ENCODE measurements around the gene MYLK. TPM values are rescaled to one million over a fixed set of nuclear protein-coding genes. Genes with fewer than 3 reads are reported as not detected.
A peak's percentile ranks its signal among the peaks of the same experiment; 100 is the strongest.
"Not testable (repeated sequence)": the region's sequence is repeated elsewhere in the genome, so short reads cannot be mapped to it uniquely, and the experiment has no call there.

MYLK gene
- total and polyA plus RNA-seq, 9 donors = 16.4 to 34.5 (median 27.0) TPM

DNA sequence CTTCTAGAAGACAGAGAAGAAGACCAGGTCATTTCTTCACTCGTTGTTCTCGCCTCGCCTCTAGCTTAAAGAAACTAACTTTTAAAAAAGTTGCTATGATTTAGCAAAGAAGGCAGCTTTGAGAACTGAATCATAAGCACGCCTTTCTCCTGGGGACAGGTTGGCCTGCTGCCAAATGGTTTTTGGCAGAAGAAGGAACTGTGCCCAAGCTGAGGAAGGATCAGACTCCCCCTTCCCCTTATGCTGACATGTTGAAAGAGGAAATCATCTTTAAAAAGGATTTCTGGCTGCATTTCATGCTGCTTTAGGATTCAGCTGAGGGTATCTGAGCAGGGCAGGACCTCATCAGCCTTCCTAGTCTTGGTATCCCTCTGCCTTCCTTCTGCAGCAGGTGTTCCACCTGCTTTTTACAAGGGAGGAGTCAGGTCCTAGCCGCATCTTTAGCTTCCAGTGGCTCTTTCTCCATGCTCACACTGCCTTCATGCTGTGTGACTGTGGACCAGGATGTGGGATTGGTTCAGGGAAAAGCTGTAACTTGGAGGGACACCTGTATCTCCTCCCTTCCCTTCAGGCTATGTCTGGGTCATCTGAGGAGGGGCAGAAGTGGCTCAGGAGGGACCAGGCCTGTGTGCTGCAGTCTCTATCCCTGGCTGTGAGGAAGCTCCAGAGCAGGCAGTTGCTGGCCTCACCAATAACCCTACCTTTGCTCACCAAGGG, 265.2 kb downstream of the MYLK start:
- DNase-seq = peak; percentile 88
- Histone ChIP-seq H3K4me3 (ENCODE audit: low read length) (no peak overlapping the region), H3K27me3 (ENCODE audit: control insufficient read depth, insufficient read depth, low read length) (no peaks in the 10 kb centered on the region), H3K9me3 (replicated peaks; ENCODE audit: control insufficient read depth, low read depth, low read length) (no peaks in the 10 kb centered on the region), H3K27ac (ENCODE audit: low read length) (no peak overlapping the region), H3K4me1 (ENCODE audit: control insufficient read depth, insufficient read depth, low read length) (peaks cover 20% of the 10 kb centered on the region), H3K36me3 (ENCODE audit: control insufficient read depth, insufficient read depth, low read length) (peaks cover 2% of the 10 kb centered on the region)
- no CpG with 5 or more reads among the region's 5 CpGs for WGBS (ENCODE audit: insufficient coverage)

DNA sequence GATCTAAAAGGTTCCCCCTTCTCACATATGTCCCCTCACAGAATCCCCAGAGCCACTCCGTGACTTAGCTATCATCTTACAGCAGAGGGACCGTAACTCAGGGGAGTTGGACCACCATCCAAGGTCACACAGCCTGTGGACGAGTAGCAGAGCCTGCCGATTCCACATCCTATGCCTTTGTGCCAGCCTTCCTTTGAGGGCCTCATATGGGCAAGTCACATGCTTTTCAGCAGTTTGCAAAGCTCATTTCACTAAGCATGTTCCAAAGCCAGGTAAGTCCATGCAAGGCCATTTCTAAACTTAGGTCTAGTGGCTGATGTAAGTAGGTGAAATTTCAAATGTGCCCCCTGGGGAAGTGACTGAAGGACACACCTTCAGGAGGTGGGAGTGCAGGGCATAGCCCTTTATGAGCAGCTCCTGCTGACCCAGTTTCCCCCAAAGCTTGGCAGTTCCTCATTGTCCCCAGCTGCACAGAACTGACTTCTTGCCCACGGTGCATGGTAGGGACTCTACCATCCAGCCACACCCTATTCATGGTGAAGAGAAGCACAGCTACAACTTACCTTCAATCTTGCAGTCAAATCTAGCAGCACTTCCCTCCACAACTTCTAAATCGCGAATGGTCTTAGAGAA, 265.9 kb downstream of the MYLK start:
- peaks cover 20% of the 10 kb centered on the region for H3K4me1 ChIP-seq (ENCODE audit: control insufficient read depth, insufficient read depth, low read length)
- H3K36me3 ChIP-seq (ENCODE audit: control insufficient read depth, insufficient read depth, low read length) = peaks cover 2% of the 10 kb centered on the region
- no peaks in the 10 kb centered on the region for H3K9me3 ChIP-seq (replicated peaks; ENCODE audit: control insufficient read depth, low read depth, low read length)
- H3K4me3 ChIP-seq (ENCODE audit: low read length) = no peak overlapping the region
- H3K27ac ChIP-seq (ENCODE audit: low read length) = no peak overlapping the region
- DNase-seq = no peak
- no peaks in the 10 kb centered on the region for H3K27me3 ChIP-seq (ENCODE audit: control insufficient read depth, insufficient read depth, low read length)
- WGBS (ENCODE audit: insufficient coverage) = 69% methylated on average over 5 of the region's 7 CpGs

DNA sequence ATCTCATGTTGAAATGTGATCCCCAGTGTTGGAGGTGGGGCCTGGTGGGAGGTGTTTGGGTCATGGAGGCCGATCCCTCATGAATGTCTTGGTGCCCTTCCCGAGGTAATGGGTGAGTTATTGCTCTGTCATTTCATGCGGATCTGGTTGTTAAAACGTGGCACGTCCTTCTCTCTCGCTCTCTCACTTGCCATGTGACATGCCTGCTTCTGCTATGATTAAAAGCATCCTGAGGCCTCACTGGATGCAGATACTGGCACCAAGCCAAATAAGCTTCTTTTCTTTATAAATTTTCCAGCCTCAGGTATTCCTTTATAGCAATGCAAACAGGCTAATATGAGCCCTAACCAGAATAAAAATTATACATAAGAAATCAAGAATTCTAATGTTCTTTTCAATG, 267.5 kb downstream of the MYLK start:
- Histone ChIP-seq H3K36me3 (ENCODE audit: control insufficient read depth, insufficient read depth, low read length) (peaks cover 2% of the 10 kb centered on the region), H3K27ac (ENCODE audit: low read length) (no peak overlapping the region), H3K27me3 (ENCODE audit: control insufficient read depth, insufficient read depth, low read length) (no peaks in the 10 kb centered on the region), H3K4me1 (ENCODE audit: control insufficient read depth, insufficient read depth, low read length) (peaks cover 20% of the 10 kb centered on the region), H3K4me3 (ENCODE audit: low read length) (no peak overlapping the region), H3K9me3 (replicated peaks; ENCODE audit: control insufficient read depth, low read depth, low read length) (no peaks in the 10 kb centered on the region)
- DNase-seq = no peak
- 76% methylated on average over 5 of the region's 6 CpGs for WGBS (ENCODE audit: insufficient coverage)

DNA sequence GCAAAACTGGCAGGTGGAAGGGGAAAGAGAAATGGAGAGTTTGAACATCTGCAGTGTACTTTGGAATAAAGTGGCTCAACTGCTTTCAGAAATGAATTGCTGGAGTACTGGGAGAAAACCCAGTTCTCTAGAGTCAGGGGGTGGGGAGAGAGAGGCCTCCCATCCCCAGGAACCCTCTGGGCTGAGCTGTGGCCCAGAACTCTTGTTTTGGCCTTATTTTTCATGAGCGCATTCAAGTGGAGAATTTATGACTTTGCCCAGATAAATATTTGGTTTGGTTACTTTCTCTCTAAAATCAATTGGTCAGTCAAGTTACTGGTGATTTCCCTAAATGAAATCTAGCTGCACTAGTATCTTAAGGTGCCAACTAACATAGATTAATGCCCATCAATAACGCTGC, 270.6 kb downstream of the MYLK start:
- DNase-seq = no peak
- WGBS (ENCODE audit: insufficient coverage) = no CpG with 5 or more reads among the region's 2 CpGs
- peaks cover 5% of the 10 kb centered on the region for H3K4me1 ChIP-seq (ENCODE audit: control insufficient read depth, insufficient read depth, low read length)
- H3K9me3 ChIP-seq (replicated peaks; ENCODE audit: control insufficient read depth, low read depth, low read length) = no peaks in the 10 kb centered on the region
- H3K27ac ChIP-seq (ENCODE audit: low read length) = no peak overlapping the region
- no peaks in the 10 kb centered on the region for H3K27me3 ChIP-seq (ENCODE audit: control insufficient read depth, insufficient read depth, low read length)
- H3K4me3 ChIP-seq (ENCODE audit: low read length) = no peak overlapping the region
- peaks cover 2% of the 10 kb centered on the region for H3K36me3 ChIP-seq (ENCODE audit: control insufficient read depth, insufficient read depth, low read length)

DNA sequence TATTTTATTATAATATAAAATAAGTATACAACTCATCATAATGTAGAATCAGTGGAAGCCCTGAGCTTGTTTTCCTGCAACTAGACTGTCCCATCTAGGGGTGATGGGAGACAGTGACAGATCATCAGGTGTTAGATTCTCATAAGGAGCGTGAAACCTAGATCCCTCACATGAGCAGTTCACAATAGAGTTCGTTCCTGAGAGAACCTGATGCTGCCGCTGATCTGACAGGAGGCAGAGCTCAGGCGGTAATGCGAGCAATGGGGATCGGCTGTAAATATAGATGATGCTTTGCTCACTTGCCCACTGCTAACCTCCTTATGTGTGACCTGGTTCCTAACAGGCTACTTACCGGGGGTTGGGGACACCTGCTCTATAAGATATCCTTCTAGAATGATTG, 272.5 kb downstream of the MYLK start:
- H3K4me1 ChIP-seq (ENCODE audit: control insufficient read depth, insufficient read depth, low read length); H3K27me3 ChIP-seq (ENCODE audit: control insufficient read depth, insufficient read depth, low read length); H3K4me3 ChIP-seq (ENCODE audit: low read length); DNase-seq; H3K27ac ChIP-seq (ENCODE audit: low read length); H3K9me3 ChIP-seq (replicated peaks; ENCODE audit: control insufficient read depth, low read depth, low read length); H3K36me3 ChIP-seq (ENCODE audit: control insufficient read depth, insufficient read depth, low read length): not testable (repeated sequence)
- 94% methylated on average over 5 of the region's 7 CpGs for WGBS (ENCODE audit: insufficient coverage)

DNA sequence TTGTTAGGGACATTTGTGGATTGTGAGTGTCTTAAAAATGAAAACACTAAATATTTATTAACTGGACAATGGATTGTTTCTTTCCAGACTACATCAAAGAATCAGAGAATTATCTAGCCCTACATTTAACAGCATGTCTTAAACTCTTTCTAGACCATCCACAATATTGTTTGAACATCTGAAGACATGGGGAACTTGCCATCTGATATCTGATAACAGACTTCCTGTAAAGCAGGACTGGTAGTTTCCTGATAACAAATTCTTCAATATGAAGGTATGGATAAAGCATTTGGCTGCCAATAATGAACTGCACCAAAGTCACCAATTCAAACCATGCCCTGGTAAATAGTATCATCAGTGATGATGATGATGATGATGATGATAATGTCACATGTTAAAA, 273.1 kb downstream of the MYLK start:
- no peaks in the 10 kb centered on the region for H3K36me3 ChIP-seq (ENCODE audit: control insufficient read depth, insufficient read depth, low read length)
- no peak overlapping the region for H3K4me3 ChIP-seq (ENCODE audit: low read length)
- no peak for DNase-seq
- no peaks in the 10 kb centered on the region for H3K4me1 ChIP-seq (ENCODE audit: control insufficient read depth, insufficient read depth, low read length)
- no peaks in the 10 kb centered on the region for H3K27me3 ChIP-seq (ENCODE audit: control insufficient read depth, insufficient read depth, low read length)
- H3K9me3 ChIP-seq (replicated peaks; ENCODE audit: control insufficient read depth, low read depth, low read length) = no peaks in the 10 kb centered on the region
- H3K27ac ChIP-seq (ENCODE audit: low read length) = no peak overlapping the region

DNA sequence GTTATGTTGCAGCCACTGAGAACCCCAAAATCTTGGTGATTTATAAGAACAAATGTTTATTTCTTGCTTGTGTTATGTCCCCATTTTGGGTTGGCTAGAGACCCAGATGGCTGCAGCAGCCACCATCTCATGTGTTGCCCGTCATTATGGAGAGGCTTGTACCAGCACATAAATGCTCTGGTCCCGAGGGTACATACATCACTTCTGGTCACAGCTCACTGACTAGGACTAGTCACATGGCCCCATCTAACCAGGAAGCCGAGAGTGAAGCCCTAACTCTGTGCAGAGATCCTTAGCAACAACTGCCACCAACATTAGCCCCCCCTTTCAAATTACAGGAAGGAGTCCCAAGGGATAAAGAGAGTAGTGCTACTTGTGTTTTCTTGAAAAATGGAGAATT, 273.8 kb downstream of the MYLK start:
- no peak overlapping the region for H3K4me3 ChIP-seq (ENCODE audit: low read length)
- no peaks in the 10 kb centered on the region for H3K9me3 ChIP-seq (replicated peaks; ENCODE audit: control insufficient read depth, low read depth, low read length)
- H3K4me1 ChIP-seq (ENCODE audit: control insufficient read depth, insufficient read depth, low read length) = no peaks in the 10 kb centered on the region
- peaks cover 5% of the 10 kb centered on the region for H3K36me3 ChIP-seq (ENCODE audit: control insufficient read depth, insufficient read depth, low read length)
- WGBS (ENCODE audit: insufficient coverage) = 73% methylated on average over 2 of the region's 3 CpGs
- no peak overlapping the region for H3K27ac ChIP-seq (ENCODE audit: low read length)
- H3K27me3 ChIP-seq (ENCODE audit: control insufficient read depth, insufficient read depth, low read length) = no peaks in the 10 kb centered on the region
- DNase-seq = no peak

DNA sequence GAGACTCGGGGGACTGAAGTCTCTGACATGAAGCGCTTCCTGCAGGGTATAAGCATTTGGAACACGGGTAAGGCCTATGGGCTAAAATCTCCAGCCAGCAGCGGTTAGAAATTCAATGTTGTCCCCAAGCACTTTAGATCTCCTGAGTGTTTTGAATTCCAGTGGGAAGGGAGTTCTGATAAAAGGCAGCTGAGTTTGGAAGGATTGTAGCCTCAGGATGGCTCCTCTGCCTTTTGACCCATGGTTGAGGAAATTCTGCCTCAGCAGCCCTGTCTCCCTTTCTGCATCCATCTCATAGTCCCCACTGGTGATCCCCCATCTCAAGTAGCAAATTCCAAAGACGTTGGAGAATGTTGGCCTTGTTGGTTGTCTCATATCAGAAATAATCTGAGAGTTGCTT, 275.1 kb downstream of the MYLK start:
- 95% methylated on average over 4 of the region's 5 CpGs for WGBS (ENCODE audit: insufficient coverage)
- H3K36me3 ChIP-seq (ENCODE audit: control insufficient read depth, insufficient read depth, low read length) = peaks cover 5% of the 10 kb centered on the region
- no peak overlapping the region for H3K27ac ChIP-seq (ENCODE audit: low read length)

DNA sequence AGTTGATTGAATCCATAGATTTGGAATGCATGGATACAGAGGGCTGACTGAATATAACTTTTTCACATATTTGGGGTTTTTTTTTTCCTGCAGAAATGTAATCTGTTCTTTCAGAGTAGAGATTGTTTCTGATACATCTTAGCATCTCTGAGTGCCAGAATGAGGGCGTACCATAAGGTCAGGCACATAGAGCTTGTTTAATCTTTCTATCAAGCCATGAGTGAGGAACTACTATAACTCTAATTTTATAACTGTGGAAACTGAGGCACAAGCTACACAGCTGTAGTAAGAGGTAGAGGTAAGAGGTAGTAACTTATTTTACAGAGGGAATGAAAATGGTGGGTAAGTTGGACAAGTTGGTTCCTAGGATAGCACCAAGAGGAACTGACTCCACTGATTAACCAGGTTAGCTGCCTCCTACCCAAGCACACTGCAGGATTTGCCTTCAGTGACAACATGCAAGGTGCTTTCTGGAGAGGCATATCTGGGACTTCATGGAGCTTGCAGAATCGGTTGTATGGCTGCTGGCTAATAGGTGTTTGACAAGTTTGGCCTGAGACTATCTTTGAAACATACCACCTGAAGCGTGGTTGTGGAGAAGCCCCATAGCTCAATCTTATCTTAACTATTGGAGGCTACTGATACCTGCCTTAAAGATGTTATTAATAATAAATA, 275.7 kb downstream of the MYLK start:
- Histone ChIP-seq H3K4me1 (ENCODE audit: control insufficient read depth, insufficient read depth, low read length) (no peaks in the 10 kb centered on the region), H3K4me3 (ENCODE audit: low read length) (no peak overlapping the region), H3K27ac (ENCODE audit: low read length) (no peak overlapping the region), H3K9me3 (replicated peaks; ENCODE audit: control insufficient read depth, low read depth, low read length) (no peaks in the 10 kb centered on the region), H3K36me3 (ENCODE audit: control insufficient read depth, insufficient read depth, low read length) (peaks cover 5% of the 10 kb centered on the region), H3K27me3 (ENCODE audit: control insufficient read depth, insufficient read depth, low read length) (no peaks in the 10 kb centered on the region)
- DNase-seq = no peak
- WGBS (ENCODE audit: insufficient coverage) = no CpG with 5 or more reads among the region's 3 CpGs

More for the DNA sequence above, 275.1 kb downstream of the MYLK start:
- H3K4me1 ChIP-seq (ENCODE audit: control insufficient read depth, insufficient read depth, low read length) = no peaks in the 10 kb centered on the region
- H3K27me3 ChIP-seq (ENCODE audit: control insufficient read depth, insufficient read depth, low read length) = no peaks in the 10 kb centered on the region
- no peak overlapping the region for H3K4me3 ChIP-seq (ENCODE audit: low read length)
- DNase-seq = no peak
- H3K9me3 ChIP-seq (replicated peaks; ENCODE audit: control insufficient read depth, low read depth, low read length) = no peaks in the 10 kb centered on the region

DNA sequence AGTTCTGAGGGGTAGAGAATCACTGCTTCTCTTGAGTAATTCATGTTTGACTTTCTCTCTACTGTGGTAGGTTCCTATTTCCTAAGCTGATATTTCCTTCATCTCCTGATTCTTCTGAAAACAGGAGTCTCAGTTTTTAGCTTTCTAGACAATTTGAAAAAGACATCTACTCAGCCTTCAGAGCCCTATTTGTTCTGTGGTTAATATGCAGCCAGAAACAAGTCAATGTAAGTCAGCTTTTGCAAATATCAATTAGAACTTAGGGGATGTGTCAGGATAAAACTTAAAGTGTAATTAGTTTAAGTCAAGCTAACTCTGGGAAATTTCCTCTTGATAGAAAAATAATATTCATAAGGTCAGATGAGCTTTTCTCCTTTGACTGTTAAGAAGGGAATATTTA, 277.6 kb downstream of the MYLK start:
- H3K36me3 ChIP-seq (ENCODE audit: control insufficient read depth, insufficient read depth, low read length) = peaks cover 5% of the 10 kb centered on the region
- DNase-seq = no peak
- no peak overlapping the region for H3K4me3 ChIP-seq (ENCODE audit: low read length)
- no peaks in the 10 kb centered on the region for H3K27me3 ChIP-seq (ENCODE audit: control insufficient read depth, insufficient read depth, low read length)
- no peaks in the 10 kb centered on the region for H3K9me3 ChIP-seq (replicated peaks; ENCODE audit: control insufficient read depth, low read depth, low read length)
- H3K4me1 ChIP-seq (ENCODE audit: control insufficient read depth, insufficient read depth, low read length) = no peaks in the 10 kb centered on the region
- H3K27ac ChIP-seq (ENCODE audit: low read length) = no peak overlapping the region

Measured in muscle of leg (tissue), 11 donors.